ENCODE results near the gene KRT9. TPM values are rescaled to one million over a fixed set of nuclear protein-coding genes. Genes with fewer than 3 reads are reported as not detected.

KRT9 gene
- total and polyA plus RNA-seq, 9 donors = 0.12 TPM; not detected in 8

- no peak for DNase-seq
- Histone ChIP-seq H3K4me1 (ENCODE audit: control insufficient read depth, insufficient read depth, low read length) (no peaks in the 10 kb centered on the region), H3K4me3 (ENCODE audit: low read length) (no peak overlapping the region), H3K9me3 (replicated peaks; ENCODE audit: control insufficient read depth, low read depth, low read length) (no peaks in the 10 kb centered on the region), H3K36me3 (ENCODE audit: control insufficient read depth, insufficient read depth, low read length) (no peaks in the 10 kb centered on the region), H3K27me3 (ENCODE audit: control insufficient read depth, insufficient read depth, low read length) (peaks cover 19% of the 10 kb centered on the region), H3K27ac (ENCODE audit: low read length) (no peak overlapping the region)
- WGBS (ENCODE audit: insufficient coverage) = 80% methylated on average over 1 of the region's 5 CpGs
These were observed 16.6 kb downstream of the KRT9 start for GRCh38 chr17:41555105-41555887.

- peak; percentile 28 for DNase-seq
- 50% methylated on average over 2 of the region's 8 CpGs for WGBS (ENCODE audit: insufficient coverage)
- no peak overlapping the region for H3K4me3 ChIP-seq (ENCODE audit: low read length)
These were observed 17.7 kb downstream of the KRT9 start for GRCh38 chr17:41553987-41554680.

GRCh38 chr17:41553176-41553575, 18.7 kb downstream of the KRT9 start:
- peaks cover 14% of the 10 kb centered on the region for H3K27me3 ChIP-seq (ENCODE audit: control insufficient read depth, insufficient read depth, low read length)
- no peak overlapping the region for H3K27ac ChIP-seq (ENCODE audit: low read length)
- H3K36me3 ChIP-seq (ENCODE audit: control insufficient read depth, insufficient read depth, low read length) = no peaks in the 10 kb centered on the region
- no peaks in the 10 kb centered on the region for H3K9me3 ChIP-seq (replicated peaks; ENCODE audit: control insufficient read depth, low read depth, low read length)
- no peak for DNase-seq
- peaks cover 10% of the 10 kb centered on the region for H3K4me1 ChIP-seq (ENCODE audit: control insufficient read depth, insufficient read depth, low read length)
- no peak overlapping the region for H3K4me3 ChIP-seq (ENCODE audit: low read length)
- 91% methylated on average over 4 of the region's 4 CpGs for WGBS (ENCODE audit: insufficient coverage)

More at GRCh38 chr17:41553987-41554680, 17.7 kb downstream of the KRT9 start:
- Histone ChIP-seq H3K27me3 (ENCODE audit: control insufficient read depth, insufficient read depth, low read length) (peaks cover 14% of the 10 kb centered on the region), H3K36me3 (ENCODE audit: control insufficient read depth, insufficient read depth, low read length) (no peaks in the 10 kb centered on the region), H3K27ac (ENCODE audit: low read length) (no peak overlapping the region), H3K9me3 (replicated peaks; ENCODE audit: control insufficient read depth, low read depth, low read length) (no peaks in the 10 kb centered on the region), H3K4me1 (ENCODE audit: control insufficient read depth, insufficient read depth, low read length) (peaks cover under 1% of the 10 kb centered on the region)

GRCh38 chr17:41552455-41552854, 19.4 kb downstream of the KRT9 start:
- peaks cover 14% of the 10 kb centered on the region for H3K27me3 ChIP-seq (ENCODE audit: control insufficient read depth, insufficient read depth, low read length)
- no peak for DNase-seq
- 87% methylated on average over 4 of the region's 5 CpGs for WGBS (ENCODE audit: insufficient coverage)
- H3K4me3 ChIP-seq (ENCODE audit: low read length) = no peak overlapping the region
- no peak overlapping the region for H3K27ac ChIP-seq (ENCODE audit: low read length)
- no peaks in the 10 kb centered on the region for H3K36me3 ChIP-seq (ENCODE audit: control insufficient read depth, insufficient read depth, low read length)
- H3K4me1 ChIP-seq (ENCODE audit: control insufficient read depth, insufficient read depth, low read length) = peaks cover 16% of the 10 kb centered on the region
- H3K9me3 ChIP-seq (replicated peaks; ENCODE audit: control insufficient read depth, low read depth, low read length) = no peaks in the 10 kb centered on the region

- H3K27me3 ChIP-seq (ENCODE audit: control insufficient read depth, insufficient read depth, low read length) = peaks cover 8% of the 10 kb centered on the region
- no peak for DNase-seq
- H3K36me3 ChIP-seq (ENCODE audit: control insufficient read depth, insufficient read depth, low read length) = no peaks in the 10 kb centered on the region
- no peak overlapping the region for H3K4me3 ChIP-seq (ENCODE audit: low read length)
- peaks cover 17% of the 10 kb centered on the region for H3K4me1 ChIP-seq (ENCODE audit: control insufficient read depth, insufficient read depth, low read length)
- 68% methylated on average over 3 of the region's 5 CpGs for WGBS (ENCODE audit: insufficient coverage)
- H3K9me3 ChIP-seq (replicated peaks; ENCODE audit: control insufficient read depth, low read depth, low read length) = peaks cover 4% of the 10 kb centered on the region
- no peak overlapping the region for H3K27ac ChIP-seq (ENCODE audit: low read length)
These were observed 20.5 kb downstream of the KRT9 start for GRCh38 chr17:41551365-41551764.

GRCh38 chr17:41549596-41550039, 22.2 kb downstream of the KRT9 start:
- no peak for DNase-seq
- H3K9me3 ChIP-seq (replicated peaks; ENCODE audit: control insufficient read depth, low read depth, low read length) = peaks cover 5% of the 10 kb centered on the region
- no peaks in the 10 kb centered on the region for H3K36me3 ChIP-seq (ENCODE audit: control insufficient read depth, insufficient read depth, low read length)
- no peak overlapping the region for H3K27ac ChIP-seq (ENCODE audit: low read length)
- H3K27me3 ChIP-seq (ENCODE audit: control insufficient read depth, insufficient read depth, low read length) = peaks cover 2% of the 10 kb centered on the region
- no peak overlapping the region for H3K4me3 ChIP-seq (ENCODE audit: low read length)
- peaks cover 17% of the 10 kb centered on the region for H3K4me1 ChIP-seq (ENCODE audit: control insufficient read depth, insufficient read depth, low read length)
- 73% methylated on average over 7 of the region's 8 CpGs for WGBS (ENCODE audit: insufficient coverage)

GRCh38 chr17:41548844-41549595, 22.8 kb downstream of the KRT9 start:
- Histone ChIP-seq H3K36me3 (ENCODE audit: control insufficient read depth, insufficient read depth, low read length) (no peaks in the 10 kb centered on the region), H3K4me1 (ENCODE audit: control insufficient read depth, insufficient read depth, low read length) (peaks cover 20% of the 10 kb centered on the region), H3K4me3 (ENCODE audit: low read length) (no peak overlapping the region), H3K9me3 (replicated peaks; ENCODE audit: control insufficient read depth, low read depth, low read length) (peaks cover 5% of the 10 kb centered on the region), H3K27ac (ENCODE audit: low read length) (no peak overlapping the region), H3K27me3 (ENCODE audit: control insufficient read depth, insufficient read depth, low read length) (peaks cover 2% of the 10 kb centered on the region)
- 4% methylated on average over 12 of the region's 25 CpGs for WGBS (ENCODE audit: insufficient coverage)
- DNase-seq = peak; percentile 91

GRCh38 chr17:41547921-41548843, 23.7 kb downstream of the KRT9 start:
- no peak overlapping the region for H3K4me3 ChIP-seq (ENCODE audit: low read length)
- peaks cover 2% of the 10 kb centered on the region for H3K27me3 ChIP-seq (ENCODE audit: control insufficient read depth, insufficient read depth, low read length)
- peaks cover 20% of the 10 kb centered on the region for H3K4me1 ChIP-seq (ENCODE audit: control insufficient read depth, insufficient read depth, low read length)
- DNase-seq = peak; percentile 25
- no peak overlapping the region for H3K27ac ChIP-seq (ENCODE audit: low read length)
- H3K9me3 ChIP-seq (replicated peaks; ENCODE audit: control insufficient read depth, low read depth, low read length) = peaks cover 5% of the 10 kb centered on the region
- H3K36me3 ChIP-seq (ENCODE audit: control insufficient read depth, insufficient read depth, low read length) = no peaks in the 10 kb centered on the region
- 39% methylated on average over 17 of the region's 23 CpGs for WGBS (ENCODE audit: insufficient coverage)

GRCh38 chr17:41547378-41547841, 24.4 kb downstream of the KRT9 start:
- DNase-seq = no peak
- H3K4me3 ChIP-seq (ENCODE audit: low read length) = no peak overlapping the region
- no peaks in the 10 kb centered on the region for H3K36me3 ChIP-seq (ENCODE audit: control insufficient read depth, insufficient read depth, low read length)
- H3K27ac ChIP-seq (ENCODE audit: low read length) = no peak overlapping the region
- WGBS (ENCODE audit: insufficient coverage) = 60% methylated on average over 8 of the region's 9 CpGs
- peaks cover 20% of the 10 kb centered on the region for H3K4me1 ChIP-seq (ENCODE audit: control insufficient read depth, insufficient read depth, low read length)
- H3K27me3 ChIP-seq (ENCODE audit: control insufficient read depth, insufficient read depth, low read length) = peaks cover 2% of the 10 kb centered on the region
- H3K9me3 ChIP-seq (replicated peaks; ENCODE audit: control insufficient read depth, low read depth, low read length) = peaks cover 5% of the 10 kb centered on the region
